Activated T-cell treated with anti-CD3 and anti-CD28 coated beads for 24 hours (primary cell): Measurements from ENCODE around the gene DTX3L.
"Not testable (repeated sequence)": the region's sequence is repeated elsewhere in the genome, so short reads cannot be mapped to it uniquely, and the experiment has no call there.

ENCODE experiments used
- DNase-seq: peaks from one replicate; pipeline ENCODE4 v3.0.0-alpha.2; 2020; ENCODE audit warnings: low read depth

DTX3L gene

GRCh38 chr3:122562923-122563716 is 1.0 kb upstream of the DTX3L start:
- no peak for DNase-seq

DNA sequence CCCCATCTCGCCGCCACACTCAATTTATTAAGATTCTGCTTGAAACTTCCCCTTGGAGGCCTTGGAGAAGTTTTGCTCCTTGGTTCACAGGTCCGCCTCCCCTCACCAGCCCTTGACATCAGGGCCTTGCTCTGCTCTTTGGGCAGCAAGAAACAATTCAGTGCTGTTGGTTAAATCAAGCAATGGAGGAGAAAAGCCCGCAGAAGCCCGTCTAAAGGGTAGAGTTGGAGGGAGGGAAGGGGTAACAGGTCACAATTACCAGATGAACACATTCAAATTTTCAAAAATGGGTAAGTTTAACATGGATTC is 467 bp upstream of the DTX3L start:
- DNase-seq: no peak

- DNase-seq: not testable (repeated sequence)
Measured at GRCh38 chr3:122568131-122568530, 4.0 kb downstream of the DTX3L start.

DNA sequence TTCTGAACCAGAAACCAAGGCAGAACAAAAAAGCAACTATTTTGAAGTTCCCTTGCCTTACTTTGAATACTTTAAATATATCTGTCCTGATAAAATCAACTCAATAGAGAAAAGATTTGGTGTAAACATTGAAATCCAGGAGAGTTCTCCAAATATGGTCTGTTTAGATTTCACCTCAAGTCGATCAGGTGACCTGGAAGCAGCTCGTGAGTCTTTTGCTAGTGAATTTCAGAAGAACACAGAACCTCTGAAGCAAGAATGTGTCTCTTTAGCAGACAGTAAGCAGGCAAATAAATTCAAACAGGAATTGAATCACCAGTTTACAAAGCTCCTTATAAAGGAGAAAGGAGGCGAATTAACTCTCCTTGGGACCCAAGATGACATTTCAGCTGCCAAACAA is 4.6 kb downstream of the DTX3L start:
- DNase-seq: no peak

GRCh38 chr3:122572940-122573412 is 8.8 kb downstream of the DTX3L start:
- DNase-seq: no peak

GRCh38 chr3:122576174-122576940 is 12.2 kb downstream of the DTX3L start:
- peak; percentile 36 for DNase-seq

DNA sequence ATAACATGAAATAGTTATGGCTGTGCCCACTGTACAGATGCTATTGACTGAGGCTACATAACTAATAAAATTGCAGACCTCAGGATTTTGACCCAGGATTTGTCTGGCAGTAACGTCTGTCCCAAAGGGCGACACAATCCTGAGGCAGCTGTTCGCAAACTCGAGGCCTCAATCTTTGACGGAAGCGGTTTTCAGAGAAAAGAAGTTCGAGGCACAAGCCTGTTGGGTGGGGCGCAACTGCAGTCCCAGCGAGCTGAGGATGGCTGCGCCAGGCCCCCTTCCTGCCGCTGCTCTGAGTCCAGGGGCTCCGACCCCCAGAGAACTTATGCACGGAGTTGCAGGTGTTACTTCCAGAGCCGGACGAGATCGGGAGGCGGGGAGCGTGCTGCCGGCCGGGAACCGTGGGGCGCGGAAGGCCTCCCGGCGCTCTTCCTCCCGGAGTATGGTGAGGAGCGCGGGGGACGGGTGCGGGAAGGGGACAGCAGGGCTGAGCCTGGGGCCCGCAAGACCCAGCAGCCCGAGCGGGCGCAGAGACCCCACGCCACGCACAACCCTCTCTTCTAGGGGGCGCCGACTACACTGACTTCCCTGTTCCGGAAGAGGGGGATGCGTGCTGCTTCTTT is 13.4 kb downstream of the DTX3L start, which contains the start of gene PARP15:
Gene PARP15 (plus strand): TSS at position 242 of the 623 bp plus-strand sequence. CDS start 18 bp downstream, at position 260.
- no peak for DNase-seq

DNA sequence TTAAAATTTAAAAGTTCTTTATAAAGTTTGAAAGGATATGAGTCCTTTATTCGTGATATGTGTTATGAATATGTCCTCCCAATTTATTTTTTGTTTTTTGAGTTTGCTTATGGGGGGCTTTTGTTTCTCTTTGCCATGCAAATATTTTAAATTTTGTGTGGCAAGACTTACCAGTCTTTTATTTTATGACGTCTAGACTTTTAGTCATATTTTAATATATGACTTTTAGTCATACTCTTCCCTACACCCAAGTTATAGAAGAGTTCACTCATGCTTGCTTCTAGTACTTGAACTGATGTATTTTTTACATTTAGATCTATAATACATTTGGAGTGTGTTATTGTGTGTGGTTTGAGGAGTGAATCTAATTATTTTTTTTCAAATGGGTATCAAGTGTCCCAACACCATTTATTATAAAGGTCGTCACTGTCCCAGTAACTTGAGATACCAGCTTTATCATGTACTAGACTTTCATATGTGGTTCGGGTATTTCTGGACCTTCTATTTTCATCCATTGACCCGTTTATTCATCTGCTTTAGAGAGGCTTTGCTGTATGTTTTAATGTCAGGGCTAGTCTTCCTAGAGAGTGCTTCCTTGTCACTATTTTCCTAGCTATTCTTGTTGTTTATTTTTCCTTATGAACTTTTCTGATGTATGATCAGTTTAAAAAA is 14.1 kb downstream of the DTX3L start:
- DNase-seq: no peak

GRCh38 chr3:122580470-122580869 is 16.3 kb downstream of the DTX3L start:
- no peak for DNase-seq

DNA sequence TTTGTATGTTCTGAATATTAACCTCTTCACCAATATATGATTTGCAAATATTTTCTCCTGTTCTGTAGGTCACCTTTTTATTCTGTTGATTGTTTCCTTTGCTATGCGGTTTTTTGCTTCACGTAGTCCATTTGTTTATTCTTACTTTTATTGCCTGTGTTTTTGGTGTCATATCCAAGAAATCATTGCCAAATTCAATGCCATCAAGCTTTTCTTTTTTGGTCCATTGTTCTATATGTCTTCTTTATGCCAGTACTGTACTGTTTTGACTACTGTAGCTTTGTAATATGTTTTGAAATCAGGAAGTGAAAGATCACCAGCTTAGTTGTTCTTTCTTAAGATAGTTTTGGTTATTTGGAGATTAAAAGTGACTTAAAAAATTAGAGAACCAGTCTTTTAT is 17.5 kb downstream of the DTX3L start:
- DNase-seq: no peak

DNA sequence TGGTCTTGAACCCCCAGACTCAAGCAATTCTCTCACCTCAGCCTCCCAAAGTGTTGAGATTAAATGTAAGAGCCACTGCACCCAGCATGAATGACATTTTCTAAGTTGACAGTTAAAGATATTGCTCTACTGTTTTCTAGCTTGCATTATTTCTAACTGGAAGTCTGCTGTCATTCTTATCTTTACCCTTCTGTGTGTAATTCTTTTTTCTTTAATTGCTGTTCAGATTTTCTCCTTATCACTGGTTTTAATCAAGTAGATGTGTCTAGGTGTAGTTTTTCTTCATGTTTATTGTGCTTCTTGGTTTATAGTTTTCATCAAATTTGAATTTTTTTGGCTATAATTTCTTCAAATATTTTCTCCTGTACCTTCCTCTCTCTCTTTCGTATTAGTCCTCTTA is 18.3 kb downstream of the DTX3L start:
- DNase-seq: no peak

GRCh38 chr3:122586098-122586497 is 22.0 kb downstream of the DTX3L start:
- DNase-seq: no peak

- no peak for DNase-seq
Measured at GRCh38 chr3:122586773-122587485, 22.8 kb downstream of the DTX3L start.

- no peak for DNase-seq
Measured at GRCh38 chr3:122587572-122587971, 23.4 kb downstream of the DTX3L start.

GRCh38 chr3:122589297-122589696 is 25.2 kb downstream of the DTX3L start:
- DNase-seq: no peak

- no peak for DNase-seq
Measured at GRCh38 chr3:122590610-122591009, 26.5 kb downstream of the DTX3L start.

GRCh38 chr3:122594025-122594424 is 29.9 kb downstream of the DTX3L start:
- no peak for DNase-seq

- DNase-seq: no peak
Measured at GRCh38 chr3:122598151-122598550, 34.0 kb downstream of the DTX3L start.

GRCh38 chr3:122598556-122598955 is 34.4 kb downstream of the DTX3L start:
- no peak for DNase-seq

- DNase-seq: no peak
Measured at GRCh38 chr3:122602011-122602710, 38.0 kb downstream of the DTX3L start.

DNA sequence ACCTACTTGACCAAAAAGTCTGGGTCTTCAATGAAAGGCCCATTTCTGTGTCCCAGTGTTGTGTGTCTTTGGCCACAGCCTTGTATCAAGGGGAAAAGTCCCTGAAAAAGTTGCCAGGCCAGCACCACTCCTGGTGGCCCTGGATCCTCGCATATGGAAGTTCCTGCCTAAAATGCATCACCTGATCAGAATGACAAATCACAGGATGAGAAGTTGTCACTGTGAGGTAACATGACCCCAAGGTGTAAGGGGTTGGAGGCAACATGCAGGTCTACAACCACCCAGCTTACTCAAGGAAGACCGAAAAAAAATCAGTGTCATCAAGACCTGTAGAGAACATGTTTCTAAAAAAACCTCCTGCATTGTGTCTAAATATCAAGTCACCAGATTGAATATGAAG is 38.9 kb downstream of the DTX3L start:
- DNase-seq: no peak
